ENCODE results near the gene CDH5.
"Not testable (repeated sequence)": the region's sequence is repeated elsewhere in the genome, so short reads cannot be mapped to it uniquely, and the experiment has no call there.

The CDH5 gene, protein sequence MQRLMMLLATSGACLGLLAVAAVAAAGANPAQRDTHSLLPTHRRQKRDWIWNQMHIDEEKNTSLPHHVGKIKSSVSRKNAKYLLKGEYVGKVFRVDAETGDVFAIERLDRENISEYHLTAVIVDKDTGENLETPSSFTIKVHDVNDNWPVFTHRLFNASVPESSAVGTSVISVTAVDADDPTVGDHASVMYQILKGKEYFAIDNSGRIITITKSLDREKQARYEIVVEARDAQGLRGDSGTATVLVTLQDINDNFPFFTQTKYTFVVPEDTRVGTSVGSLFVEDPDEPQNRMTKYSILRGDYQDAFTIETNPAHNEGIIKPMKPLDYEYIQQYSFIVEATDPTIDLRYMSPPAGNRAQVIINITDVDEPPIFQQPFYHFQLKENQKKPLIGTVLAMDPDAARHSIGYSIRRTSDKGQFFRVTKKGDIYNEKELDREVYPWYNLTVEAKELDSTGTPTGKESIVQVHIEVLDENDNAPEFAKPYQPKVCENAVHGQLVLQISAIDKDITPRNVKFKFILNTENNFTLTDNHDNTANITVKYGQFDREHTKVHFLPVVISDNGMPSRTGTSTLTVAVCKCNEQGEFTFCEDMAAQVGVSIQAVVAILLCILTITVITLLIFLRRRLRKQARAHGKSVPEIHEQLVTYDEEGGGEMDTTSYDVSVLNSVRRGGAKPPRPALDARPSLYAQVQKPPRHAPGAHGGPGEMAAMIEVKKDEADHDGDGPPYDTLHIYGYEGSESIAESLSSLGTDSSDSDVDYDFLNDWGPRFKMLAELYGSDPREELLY

DNA sequence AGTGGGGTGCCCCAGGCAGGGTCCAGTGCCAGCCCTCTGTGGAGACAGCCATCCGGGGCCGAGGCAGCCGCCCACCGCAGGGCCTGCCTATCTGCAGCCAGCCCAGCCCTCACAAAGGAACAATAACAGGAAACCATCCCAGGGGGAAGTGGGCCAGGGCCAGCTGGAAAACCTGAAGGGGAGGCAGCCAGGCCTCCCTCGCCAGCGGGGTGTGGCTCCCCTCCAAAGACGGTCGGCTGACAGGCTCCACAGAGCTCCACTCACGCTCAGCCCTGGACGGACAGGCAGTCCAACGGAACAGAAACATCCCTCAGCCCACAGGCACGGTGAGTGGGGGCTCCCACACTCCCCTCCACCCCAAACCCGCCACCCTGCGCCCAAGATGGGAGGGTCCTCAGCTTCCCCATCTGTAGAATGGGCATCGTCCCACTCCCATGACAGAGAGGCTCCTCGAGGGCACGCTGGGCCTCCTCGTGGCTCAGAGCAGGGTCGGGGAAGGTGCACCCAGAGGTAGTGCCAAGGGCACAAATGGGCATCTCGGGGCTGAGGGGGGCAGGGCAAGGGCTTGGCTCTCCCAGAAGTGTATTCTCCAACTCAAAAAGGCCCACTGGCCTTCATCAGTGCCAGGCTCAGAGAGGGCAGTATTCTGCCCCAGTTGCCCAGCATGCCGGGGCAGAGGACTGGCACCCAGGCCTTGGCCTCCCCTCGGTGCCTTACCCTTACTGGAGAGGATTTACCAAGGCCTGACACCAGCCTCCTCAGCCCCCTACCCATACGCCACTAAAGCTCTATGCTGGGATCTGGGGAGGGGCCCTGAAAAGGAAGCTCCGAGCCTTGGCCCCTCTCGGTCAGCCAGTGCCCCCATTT, at the start of gene CDH5:
Gene CDH5, plus strand, starts transcription at position 259 of the 867 bp plus-strand sequence. CDS start 12,647 bp downstream, outside the sequence.
- no peaks in the 10 kb centered on the region for H3K9me3 ChIP-seq (ENCODE audit: control insufficient read depth, insufficient read depth, low read length)
- no peaks in the 10 kb centered on the region for H3K36me3 ChIP-seq (ENCODE audit: insufficient read depth, low read length)
- H3K4me1 ChIP-seq (ENCODE audit: insufficient read depth, low read length) = peaks cover 35% of the 10 kb centered on the region
- H3K9ac ChIP-seq (ENCODE audit: low read depth, low read length) = no peak within 1 kb of the TSS

DNA sequence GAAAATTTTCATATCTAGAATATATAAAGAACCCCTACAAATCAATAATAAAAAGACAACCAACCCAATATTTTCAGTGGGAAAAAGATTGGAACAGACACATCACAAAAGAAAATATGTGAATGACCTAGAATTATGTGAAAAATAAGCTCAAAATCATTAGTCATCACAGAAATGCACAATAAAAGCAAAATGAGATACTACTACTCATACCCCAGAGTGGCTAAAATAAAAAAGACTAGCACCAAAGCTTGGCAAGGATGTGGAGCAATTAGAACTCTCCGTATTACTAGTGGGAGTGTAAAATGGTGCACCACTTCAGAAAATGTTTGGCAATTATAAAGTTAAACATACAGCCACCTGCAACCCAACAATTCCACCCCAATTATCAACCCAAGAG, 48.0 kb upstream of the CDH5 start:
- Histone ChIP-seq H3K9me3 (ENCODE audit: control insufficient read depth, insufficient read depth, low read length) (no peaks in the 10 kb centered on the region), H3K4me1 (ENCODE audit: insufficient read depth, low read length) (no peaks in the 10 kb centered on the region), H3K36me3 (ENCODE audit: insufficient read depth, low read length) (no peaks in the 10 kb centered on the region), H3K9ac (ENCODE audit: low read depth, low read length) (no peak overlapping the region)

DNA sequence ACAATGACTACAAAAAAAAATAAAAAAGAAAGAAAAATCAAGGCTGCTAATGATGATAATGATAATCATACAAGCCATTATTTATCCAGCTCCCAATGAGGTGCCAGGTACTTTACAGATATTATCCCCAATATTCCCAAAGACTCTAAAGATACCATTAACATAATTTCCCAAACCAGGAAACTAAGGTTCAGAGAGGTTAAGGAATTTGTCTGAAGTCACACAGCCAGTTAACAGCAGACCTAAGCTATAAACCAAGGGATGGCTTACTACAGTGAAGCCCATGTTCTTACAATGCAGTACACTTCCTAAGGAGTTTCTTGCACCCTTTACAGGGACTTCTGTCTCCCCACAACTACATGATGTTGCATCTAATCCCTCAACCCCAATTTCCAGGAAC, 45.7 kb upstream of the CDH5 start:
- peaks cover 9% of the 10 kb centered on the region for H3K4me1 ChIP-seq (ENCODE audit: insufficient read depth, low read length)

DNA sequence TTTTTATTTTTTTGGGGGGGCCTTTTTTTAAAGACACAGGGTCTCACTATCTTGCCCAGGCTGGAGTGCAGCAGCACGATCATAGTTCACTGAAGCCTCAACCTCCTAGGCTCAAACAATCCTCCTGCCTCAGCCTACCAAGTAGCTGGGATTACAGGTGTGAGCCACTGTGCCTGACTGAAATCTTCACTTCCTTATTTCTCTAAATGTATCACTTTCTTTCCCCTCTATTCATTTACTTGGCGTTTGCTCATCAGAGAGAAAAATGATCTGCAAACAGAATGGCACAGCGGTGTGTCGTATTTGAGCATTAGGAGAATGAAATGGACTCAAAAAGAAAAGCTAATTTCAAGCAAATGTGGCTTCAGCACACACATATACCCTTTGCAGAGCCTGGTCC, 44.3 kb upstream of the CDH5 start:
- no peaks in the 10 kb centered on the region for H3K9me3 ChIP-seq (ENCODE audit: control insufficient read depth, insufficient read depth, low read length)
- H3K4me1 ChIP-seq (ENCODE audit: insufficient read depth, low read length) = peaks cover 17% of the 10 kb centered on the region
- no peak overlapping the region for H3K9ac ChIP-seq (ENCODE audit: low read depth, low read length)
- H3K36me3 ChIP-seq (ENCODE audit: insufficient read depth, low read length) = no peaks in the 10 kb centered on the region

More for the DNA sequence above, 45.7 kb upstream of the CDH5 start:
- Histone ChIP-seq H3K9me3 (ENCODE audit: control insufficient read depth, insufficient read depth, low read length) (no peaks in the 10 kb centered on the region), H3K36me3 (ENCODE audit: insufficient read depth, low read length) (no peaks in the 10 kb centered on the region), H3K9ac (ENCODE audit: low read depth, low read length) (no peak overlapping the region)

DNA sequence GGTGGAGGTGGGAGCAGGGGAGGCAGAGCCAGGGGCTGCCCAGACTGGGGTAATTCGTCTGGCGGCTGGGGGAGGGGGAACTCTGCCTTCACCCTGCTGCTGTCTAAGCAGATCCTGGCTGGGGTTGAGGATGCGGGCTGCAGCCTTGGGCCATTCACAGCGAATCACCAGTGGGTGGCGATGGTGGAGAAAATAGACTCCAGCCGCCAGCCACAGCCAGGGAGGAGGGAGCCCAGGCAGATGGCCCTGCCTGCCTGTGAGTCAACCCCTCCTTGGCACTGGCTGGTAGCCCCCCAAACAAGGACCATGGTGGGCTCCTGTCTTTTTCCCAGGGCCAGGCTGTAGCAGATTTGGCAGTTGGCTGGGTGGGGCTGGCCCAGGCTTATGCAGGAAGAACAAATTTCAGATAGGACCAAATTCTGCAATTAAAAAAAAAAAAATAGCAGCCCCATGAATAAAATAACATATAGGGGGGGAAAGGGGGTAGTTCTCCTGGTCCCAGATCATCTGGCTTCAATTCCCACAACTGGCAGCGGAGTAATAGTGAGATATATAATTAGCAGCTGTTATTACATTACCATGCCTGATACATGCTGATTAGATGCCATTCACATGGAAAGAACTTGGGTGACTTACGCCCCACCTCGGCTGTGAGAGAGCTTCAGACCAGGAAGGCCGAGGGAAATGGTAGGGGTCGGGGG, 41.5 kb upstream of the CDH5 start:
- Histone ChIP-seq H3K9ac (ENCODE audit: low read depth, low read length) (no peak overlapping the region), H3K9me3 (ENCODE audit: control insufficient read depth, insufficient read depth, low read length) (no peaks in the 10 kb centered on the region), H3K36me3 (ENCODE audit: insufficient read depth, low read length) (no peaks in the 10 kb centered on the region), H3K4me1 (ENCODE audit: insufficient read depth, low read length) (peaks cover 21% of the 10 kb centered on the region)

DNA sequence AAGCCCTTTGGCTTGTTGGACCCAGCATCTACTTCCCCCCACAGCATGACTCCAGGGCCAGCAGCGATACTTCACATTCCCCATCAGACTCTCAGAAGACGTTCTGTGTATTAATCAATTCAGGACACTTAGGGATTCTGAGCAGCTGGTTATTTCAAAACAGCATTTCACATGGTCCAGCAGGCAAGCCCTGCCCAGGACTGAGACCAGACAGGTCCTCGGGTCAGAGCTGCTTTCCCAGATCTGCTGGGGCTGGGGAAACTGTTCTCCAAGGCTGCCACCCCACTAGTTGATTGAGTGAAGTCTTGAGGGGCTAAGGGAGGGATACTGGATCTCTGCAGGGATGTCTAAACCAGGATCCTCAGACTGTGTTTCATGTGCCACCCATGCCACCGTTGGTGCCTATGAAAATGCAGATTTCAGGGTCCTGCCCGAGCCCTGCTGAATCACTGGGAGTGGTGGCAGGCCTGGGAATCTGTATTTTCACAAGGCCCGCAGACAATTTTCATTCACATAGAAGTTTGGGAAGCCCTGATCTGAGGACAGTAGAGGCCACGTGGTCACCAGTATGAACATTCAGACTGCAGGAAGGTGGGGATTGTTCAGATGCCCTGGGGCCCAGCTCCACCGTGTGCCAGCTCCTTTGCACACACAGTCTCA, 40.6 kb upstream of the CDH5 start:
- H3K9me3 ChIP-seq (ENCODE audit: control insufficient read depth, insufficient read depth, low read length) = no peaks in the 10 kb centered on the region
- H3K4me1 ChIP-seq (ENCODE audit: insufficient read depth, low read length) = peaks cover 21% of the 10 kb centered on the region
- no peak overlapping the region for H3K9ac ChIP-seq (ENCODE audit: low read depth, low read length)
- H3K36me3 ChIP-seq (ENCODE audit: insufficient read depth, low read length) = no peaks in the 10 kb centered on the region

DNA sequence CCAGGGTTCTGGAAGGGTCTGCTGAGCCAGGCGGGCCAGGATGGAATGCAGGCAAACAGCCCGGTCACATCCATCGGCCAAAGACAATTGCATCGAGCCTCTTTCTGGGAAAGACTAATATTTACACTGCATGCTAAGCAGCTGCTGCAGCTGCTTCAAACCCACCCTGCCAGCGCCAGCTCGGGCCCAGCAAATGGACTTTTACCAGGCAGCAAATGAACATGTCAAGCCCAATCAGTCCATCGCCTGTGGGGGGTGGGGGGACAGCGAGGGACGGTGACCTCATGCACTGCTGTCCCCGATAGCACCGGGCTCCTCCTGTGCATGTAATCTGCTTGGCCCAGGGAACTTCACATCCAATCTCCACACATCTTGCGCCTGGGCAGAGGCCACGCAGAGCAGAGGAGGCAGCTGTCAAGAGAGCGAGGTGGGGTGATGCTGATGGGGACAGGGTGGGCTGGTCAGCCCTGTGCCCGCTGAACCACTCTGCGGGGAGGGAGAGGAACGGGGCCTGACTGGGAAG, 39.4 kb upstream of the CDH5 start:
- Histone ChIP-seq H3K9me3 (ENCODE audit: control insufficient read depth, insufficient read depth, low read length) (0 out of 2 replicates have a peak, but pooled peaks cover 5% of the 10 kb centered on the region), H3K36me3 (ENCODE audit: insufficient read depth, low read length) (no peaks in the 10 kb centered on the region), H3K4me1 (ENCODE audit: insufficient read depth, low read length) (peaks cover 21% of the 10 kb centered on the region), H3K9ac (ENCODE audit: low read depth, low read length) (no peak overlapping the region)

DNA sequence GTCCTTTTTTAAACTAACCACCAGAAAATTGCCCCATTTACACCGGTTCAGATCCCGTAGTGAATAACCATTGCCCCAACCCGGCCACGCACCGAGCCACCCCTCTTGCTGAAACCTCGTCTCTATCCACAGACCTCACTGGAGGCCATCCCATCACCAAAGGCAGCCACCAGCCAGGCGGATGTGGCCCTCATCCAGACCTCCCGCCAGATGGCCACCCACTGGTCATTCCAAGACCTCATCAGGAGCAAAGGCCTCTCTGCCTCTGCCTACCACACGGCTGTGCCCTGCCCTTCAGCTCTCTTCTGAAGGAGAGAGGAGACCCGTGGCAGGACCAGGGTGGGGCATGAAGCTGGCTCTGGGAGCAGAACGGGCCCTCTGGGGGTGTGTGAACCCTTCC, 38.2 kb upstream of the CDH5 start:
- no peak overlapping the region for H3K9ac ChIP-seq (ENCODE audit: low read depth, low read length)
- H3K9me3 ChIP-seq (ENCODE audit: control insufficient read depth, insufficient read depth, low read length) = 0 out of 2 replicates have a peak, but pooled peaks cover 5% of the 10 kb centered on the region
- peaks cover 21% of the 10 kb centered on the region for H3K4me1 ChIP-seq (ENCODE audit: insufficient read depth, low read length)
- H3K36me3 ChIP-seq (ENCODE audit: insufficient read depth, low read length) = no peaks in the 10 kb centered on the region

DNA sequence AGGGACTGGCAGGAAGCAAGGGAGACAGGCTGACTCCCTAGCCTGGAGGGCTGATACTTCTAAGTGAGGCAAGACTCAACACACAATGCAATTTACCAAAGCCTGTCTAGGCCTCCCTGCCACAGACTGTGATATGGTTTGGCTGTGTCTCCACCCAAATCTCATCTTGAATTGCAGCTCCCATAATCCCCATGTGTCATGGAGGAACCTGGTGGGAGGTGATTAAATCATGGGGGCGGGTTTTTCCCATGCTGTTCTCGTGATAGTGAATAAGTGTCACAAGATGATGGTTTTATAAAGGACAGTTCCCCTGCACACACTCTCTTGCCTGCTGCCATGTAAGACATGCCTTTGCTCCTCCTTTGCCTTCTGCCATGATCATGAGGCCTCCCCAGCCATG, 35.0 kb upstream of the CDH5 start:
- not testable (repeated sequence) for H3K9me3 ChIP-seq (ENCODE audit: control insufficient read depth, insufficient read depth, low read length); H3K9ac ChIP-seq (ENCODE audit: low read depth, low read length); H3K36me3 ChIP-seq (ENCODE audit: insufficient read depth, low read length)
- H3K4me1 ChIP-seq (ENCODE audit: insufficient read depth, low read length) = peaks cover 11% of the 10 kb centered on the region; the same call in 1 of the 2 replicates

DNA sequence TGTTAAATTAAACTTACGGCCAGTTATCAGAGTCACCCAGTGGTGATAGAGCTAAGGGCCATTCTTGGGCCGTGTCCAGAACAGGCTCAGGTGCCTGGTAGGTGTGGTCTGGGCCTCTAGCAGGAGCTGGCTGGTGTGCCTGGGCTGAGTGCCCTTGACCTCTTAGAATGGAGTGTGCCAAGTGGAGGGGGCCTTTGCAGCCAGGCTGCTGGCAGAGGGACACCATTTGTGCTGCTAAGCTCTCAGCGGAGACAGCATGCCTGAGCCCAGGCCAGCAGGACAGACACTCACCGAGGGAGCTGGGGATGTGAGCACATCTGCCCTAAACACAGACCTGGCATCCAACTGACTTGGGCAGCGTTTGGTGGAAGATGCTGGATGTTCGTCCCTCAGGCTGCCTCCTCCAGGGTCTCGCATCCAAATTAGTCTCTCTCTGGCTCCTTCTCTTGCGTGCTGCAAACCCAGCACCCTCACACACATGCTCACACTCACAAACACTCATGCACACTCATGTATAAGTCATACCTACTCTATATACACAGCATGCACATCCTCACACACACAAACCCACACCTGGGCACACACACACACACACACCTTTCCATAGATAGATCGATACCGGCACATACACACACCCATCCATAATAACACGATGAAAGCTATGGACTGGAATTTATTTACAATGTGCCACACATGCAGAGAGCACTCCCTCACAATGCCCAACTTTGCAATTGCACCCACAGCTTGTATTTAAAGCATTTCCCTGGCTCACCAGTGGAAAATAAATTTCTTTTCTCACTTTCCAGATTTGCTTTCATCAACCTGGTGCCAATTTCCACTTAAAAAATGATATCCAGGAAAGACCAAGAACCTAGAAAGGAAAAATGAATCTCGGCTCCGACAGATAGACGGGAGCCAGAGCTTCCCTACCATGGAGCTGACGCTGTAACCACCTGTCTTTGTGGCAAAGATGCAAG, 33.6 kb upstream of the CDH5 start:
- no peaks in the 10 kb centered on the region for H3K4me1 ChIP-seq (ENCODE audit: insufficient read depth, low read length)
- no peaks in the 10 kb centered on the region for H3K36me3 ChIP-seq (ENCODE audit: insufficient read depth, low read length)
- H3K9me3 ChIP-seq (ENCODE audit: control insufficient read depth, insufficient read depth, low read length) = peaks cover 7% of the 10 kb centered on the region; the same call in 1 of the 2 replicates
- H3K9ac ChIP-seq (ENCODE audit: low read depth, low read length) = no peak overlapping the region

DNA sequence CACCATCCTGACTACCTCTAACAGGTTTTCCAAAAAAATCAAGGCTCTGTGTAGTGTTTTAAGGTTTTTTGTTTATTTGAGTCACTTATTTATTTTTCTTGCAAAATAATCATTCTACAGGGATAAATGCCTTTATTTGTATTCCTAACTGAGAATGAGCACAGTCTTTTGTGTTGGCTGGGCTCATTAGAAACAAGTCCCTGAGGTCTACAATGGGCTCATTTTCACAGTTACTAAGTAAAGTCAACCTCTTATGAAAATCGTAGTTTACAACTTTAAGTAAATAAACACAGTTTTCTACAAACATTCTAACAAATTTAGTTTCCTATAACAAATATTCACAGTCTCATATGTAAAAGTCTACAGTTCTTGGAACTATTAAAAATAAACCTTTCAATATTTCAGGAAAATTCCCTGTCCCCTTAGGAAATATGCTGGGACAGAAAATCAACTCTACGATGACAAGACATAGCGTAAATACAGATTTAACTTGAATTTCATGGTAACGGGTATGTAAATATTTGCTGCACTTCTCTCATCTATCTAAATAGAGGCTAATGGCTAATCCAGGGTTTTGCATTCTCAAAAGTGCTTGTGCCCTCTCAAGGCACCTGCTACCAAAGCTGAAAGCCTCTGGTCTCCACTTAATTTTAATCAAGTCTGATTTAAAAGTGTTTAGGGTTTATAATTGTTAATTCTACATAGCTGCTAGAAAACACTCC, 31.5 kb upstream of the CDH5 start:
- H3K9ac ChIP-seq (ENCODE audit: low read depth, low read length) = no peak overlapping the region
- H3K36me3 ChIP-seq (ENCODE audit: insufficient read depth, low read length) = no peaks in the 10 kb centered on the region
- H3K9me3 ChIP-seq (ENCODE audit: control insufficient read depth, insufficient read depth, low read length) = peaks cover 7% of the 10 kb centered on the region; the same call in 1 of the 2 replicates
- no peaks in the 10 kb centered on the region for H3K4me1 ChIP-seq (ENCODE audit: insufficient read depth, low read length)

Data from ES-I3 (cell line).